Hematopoietic multipotent progenitor cell treated with erythropoietin and hydrocortisone succinate and interleukin-3 and kit ligand, for 15 days (in vitro differentiated cells): ENCODE data around the gene MED12L.

ENCODE experiments used
- DNase-seq: peaks from one replicate; pipeline ENCODE4 v3.0.0-alpha.2; 2015; ENCODE audit warnings: low spot score

The MED12L gene

DNA sequence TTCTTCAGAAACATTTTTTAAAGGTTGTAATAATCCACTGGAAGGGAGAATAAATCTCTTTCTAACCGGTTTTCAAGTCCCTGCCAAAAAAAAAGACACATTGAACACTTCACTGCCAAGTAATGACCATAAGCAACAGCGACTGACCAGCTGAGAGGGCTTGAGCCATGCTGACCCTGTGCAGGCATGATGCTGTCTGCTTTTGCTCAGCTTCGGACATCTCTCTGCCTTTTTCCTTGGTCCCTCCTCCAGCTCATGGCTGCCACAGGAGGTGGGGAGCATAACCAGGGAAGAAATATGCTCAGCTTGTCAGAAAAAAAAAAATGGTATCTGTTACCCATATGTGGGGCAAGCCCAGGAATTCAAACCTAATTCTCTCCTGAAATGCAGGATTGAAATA is 373.9 kb downstream of the MED12L start:
- DNase-seq = no peak

DNA sequence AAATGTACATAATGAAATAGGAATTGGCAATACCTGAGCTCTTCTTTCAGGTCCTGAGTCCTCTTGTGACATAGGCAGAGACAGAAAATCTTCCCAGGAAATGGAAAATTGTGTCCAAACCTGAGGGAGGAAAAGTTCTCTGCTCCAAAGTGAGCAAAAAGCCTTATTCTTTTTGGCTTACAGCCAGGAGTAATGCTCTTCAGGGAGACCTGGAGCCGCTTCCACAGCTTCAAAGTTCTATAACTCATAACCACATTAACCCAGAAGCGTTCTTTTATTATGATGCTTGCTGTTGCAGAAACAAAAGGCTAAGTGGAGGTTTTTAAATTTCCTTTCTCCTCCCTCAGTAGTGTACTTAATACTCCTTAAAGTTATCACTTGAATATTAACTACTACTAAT is 374.8 kb downstream of the MED12L start:
- no peak for DNase-seq

- DNase-seq = no peak
These were observed 375.4 kb downstream of the MED12L start, which contains the start of gene IGSF10 for GRCh38 chr3:151460774-151461450. Gene IGSF10, minus strand, starts transcription at chr3:151461061. Its CDS starts 2,352 bp downstream, at chr3:151458709.

- DNase-seq = no peak
These were observed 376.9 kb downstream of the MED12L start for GRCh38 chr3:151462278-151462780.

- no peak for DNase-seq
These were observed 377.5 kb downstream of the MED12L start for GRCh38 chr3:151462991-151463390.

DNA sequence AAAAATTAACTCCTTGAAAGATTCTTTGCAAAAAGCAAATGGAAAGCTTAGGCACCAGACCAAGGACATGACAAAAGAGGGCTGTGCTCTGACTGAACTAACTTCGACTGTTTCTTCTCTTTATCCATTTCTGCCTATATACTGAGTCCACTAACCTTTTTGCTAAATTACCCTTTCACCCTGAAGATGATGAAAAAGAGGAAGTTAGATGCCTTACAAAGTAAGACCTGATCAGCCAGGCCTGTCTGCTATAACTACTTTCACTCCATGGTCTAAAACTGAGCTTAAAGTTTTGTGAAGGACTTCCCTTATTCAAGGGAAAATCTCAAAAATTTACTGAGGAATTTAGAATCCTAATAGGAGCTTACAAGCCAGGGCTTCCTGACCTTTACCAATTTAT is 381.6 kb downstream of the MED12L start:
- DNase-seq = no peak

- peak; percentile 65 for DNase-seq
These were observed 382.9 kb downstream of the MED12L start for GRCh38 chr3:151468284-151468917.

DNA sequence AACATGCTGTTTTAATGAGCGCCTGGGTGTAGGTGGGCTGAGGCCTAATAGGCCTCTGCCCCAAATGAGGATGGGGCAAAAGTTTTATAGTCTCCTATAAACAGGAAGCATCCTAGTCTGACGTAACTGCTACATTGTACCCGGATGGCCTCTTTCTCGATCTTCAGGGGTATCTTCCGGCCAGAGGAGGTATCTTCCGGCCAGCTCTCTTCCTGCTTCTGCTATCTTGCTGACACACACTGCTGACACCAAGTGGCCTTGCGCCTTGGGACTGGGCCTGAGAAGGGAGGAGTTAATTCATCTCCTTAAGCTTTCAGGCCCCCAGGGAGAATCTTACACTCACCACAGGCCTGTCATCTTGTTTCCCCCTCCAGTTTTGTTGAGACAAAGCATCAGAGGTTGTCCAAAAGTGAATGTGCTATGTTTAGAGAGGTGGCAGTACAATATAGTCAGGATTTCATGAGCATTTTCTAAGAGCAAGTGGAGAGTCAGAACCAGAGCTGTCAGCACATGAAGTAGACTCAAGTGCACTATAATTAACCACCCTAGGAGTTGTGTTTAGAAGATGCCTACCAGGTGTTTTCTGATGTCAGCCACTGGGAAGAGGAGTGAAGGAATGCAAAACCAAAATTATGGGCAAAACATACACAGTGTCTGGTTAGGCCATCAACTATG is 391.0 kb downstream of the MED12L start:
- no peak for DNase-seq

DNA sequence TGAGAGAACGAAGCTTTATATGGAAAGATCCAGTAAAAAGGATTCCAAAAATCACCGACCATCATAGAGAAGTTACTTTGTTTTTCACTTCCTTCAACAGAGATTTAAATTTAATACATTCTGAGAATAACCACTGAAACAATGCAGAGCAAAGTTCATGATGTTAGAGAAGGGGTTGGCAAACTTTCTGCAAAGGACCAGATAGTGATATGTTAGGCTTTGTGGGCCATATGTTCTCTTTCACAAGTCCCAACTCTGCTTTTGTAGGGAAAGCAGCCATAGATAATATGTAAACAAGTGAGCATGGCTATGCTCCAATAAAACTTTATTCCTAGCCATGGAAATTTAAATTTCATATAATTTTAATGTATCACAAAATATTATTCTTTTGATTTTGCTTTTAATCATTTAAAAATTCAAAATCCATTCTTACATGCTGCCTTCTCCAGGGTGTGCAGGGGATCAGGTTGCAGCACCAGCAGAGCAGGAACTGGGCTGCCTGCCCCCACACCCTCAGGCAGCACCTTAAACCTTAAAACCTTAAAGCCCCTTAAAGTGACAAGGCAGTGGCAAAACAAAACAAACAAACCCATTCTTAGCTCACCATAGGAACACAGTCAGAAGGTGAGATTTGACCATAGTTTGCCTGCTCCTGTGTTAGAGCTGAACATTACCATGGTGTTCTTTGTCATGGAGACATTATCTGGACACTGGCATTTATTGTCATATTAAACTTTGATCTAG is 392.3 kb downstream of the MED12L start:
- DNase-seq = no peak

GRCh38 chr3:151478335-151478697 is 392.9 kb downstream of the MED12L start:
- DNase-seq = no peak

DNA sequence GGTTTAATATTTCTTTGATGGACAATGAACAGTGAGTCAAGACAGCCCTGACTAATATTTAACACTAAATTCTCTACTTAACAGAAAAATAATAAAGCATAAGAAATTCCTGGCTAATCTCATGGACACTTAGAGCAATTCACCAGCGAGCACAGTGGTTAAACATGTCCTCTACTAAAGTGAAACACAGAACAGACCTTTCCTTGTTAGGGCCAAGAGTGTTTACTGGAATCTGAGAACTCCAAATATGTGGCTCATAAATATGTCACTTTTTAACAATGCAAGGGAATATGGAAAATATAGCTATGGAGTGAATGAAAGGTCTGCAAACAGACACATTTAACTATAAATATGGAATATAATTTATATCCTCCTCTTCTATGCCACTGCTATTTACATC is 394.0 kb downstream of the MED12L start:
- no peak for DNase-seq

DNA sequence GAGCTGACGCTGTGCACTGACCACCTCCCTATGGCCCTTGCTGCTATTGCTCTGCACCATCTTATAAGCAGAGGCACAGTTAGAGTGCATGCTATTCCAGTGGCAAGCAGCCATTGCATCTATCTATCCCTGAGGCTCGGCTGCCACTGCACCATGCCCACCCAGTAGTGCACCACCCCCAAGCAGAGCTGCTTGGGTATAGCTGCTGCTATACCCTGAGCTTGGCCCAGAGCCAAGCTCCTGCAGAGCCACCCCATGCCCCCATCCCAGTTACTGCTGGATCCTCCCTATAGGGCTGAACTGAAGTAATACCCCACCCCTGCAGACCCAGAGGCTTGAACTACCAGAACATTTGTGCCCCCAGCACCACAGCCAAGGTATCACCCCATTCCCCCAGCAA is 395.0 kb downstream of the MED12L start:
- no peak for DNase-seq

DNA sequence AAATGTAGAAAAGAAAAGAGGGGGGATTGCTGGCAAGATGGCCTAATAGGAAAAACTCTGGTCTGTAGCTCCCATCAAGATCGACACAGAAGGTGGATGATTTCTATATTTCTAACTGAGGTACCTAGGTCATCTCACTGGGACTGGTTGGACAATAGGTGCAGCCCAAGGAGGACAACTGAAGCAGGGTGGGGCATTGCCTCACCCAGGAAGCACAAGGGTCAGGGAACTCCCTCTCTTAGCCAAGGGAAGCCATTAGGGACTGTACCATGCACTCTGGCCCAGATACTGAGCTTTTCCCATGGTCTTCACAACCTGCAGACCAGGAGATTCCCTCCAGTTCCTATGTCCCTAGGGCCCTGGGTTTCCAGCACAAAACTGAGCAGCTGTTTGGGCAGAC is 398.0 kb downstream of the MED12L start:
- no peak for DNase-seq

DNA sequence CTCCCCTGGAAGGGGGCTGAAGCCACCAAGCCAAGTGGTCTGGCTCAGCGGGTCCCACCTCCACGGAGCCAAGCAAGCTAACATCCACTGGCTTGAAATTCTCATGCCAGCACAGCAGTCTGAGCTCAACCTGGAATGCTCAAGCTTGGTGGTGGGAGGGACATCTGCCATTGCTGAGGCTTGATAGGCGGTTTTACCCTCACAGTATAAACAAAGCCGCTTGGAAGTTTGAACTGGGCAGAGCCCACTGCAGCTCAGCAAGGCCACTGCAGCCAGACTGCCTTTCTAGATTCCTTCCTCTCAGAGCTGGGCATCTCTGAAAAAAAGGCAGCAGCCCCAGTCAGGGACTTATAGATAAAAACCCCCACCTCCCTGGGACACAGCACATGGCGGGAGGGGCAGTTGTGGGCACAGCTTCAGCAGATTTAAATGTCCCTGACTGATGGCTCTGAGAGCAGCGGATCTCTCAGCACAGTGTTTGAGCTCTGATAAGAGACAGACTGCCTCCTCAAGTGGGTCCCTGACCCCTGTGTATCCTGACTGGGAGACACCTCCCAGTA is 398.6 kb downstream of the MED12L start:
- DNase-seq = no peak
